Islet precursor cell (in vitro differentiated cells): ENCODE results near the gene MMP3.

Experiments used
- DNase-seq: peaks from one replicate; pipeline ENCODE4 v3.0.0-alpha.2; 2018

The MMP3 gene

DNA sequence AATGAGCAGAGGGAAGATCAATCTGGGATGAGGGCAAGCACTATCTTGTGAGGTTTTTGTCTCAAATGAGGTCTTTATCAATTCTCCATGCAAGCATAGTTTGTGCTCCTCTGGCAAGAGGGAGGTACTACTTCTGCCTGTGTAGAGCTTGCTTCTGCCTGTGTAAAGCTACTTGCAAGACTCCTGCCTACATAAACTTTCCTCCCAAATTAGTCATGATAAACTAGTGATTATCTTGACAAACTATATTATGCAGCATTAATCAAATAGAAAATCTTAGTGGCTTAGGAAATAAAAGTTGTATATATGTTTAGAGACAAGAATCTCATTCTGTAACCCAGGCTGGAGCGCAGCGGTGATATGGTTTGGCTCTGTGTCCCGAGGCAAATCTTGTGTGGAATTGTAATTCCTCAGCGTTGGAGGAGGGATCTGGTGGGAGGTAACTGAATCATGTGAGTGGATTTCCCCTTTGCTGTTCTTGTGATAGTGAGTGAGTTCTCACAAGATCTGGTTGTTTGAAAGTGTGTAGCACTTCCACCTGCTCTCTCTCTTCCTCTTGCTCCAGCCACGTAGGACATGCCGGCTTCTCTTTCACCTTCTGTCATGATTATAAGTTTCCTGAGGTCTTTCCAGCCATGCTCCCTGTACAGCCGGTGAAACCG lies 54.9 kb downstream of the MMP3 start:
- DNase-seq, result no peak
